GM12878 (cell line): ENCODE measurements around the gene PPT2. TPM values are rescaled to one million over a fixed set of nuclear protein-coding genes. Genes with fewer than 3 reads are reported as not detected.

Experiments used
- ATAC-seq: fragments of 200-7000 bp; cut with Tn5 transposase; 3 replicates; pipeline ENCODE4 v1.9.1; 2020; ENCODE audit warnings: mild to moderate bottlenecking, moderate library complexity
- BruUV-seq: library from RNA; stranded (reverse); fragments of 400-500 nt; replicated peaks from 2 replicates; lab custom pipeline; 2021; lab: Mats Ljungman, UMichigan
- CTCF ChIA-PET: fragments of 300-600 bp; sonication (Branson Sonifier 250); formaldehyde crosslinking; extraction: SDS; loops from one replicate; lab custom pipeline; 2021; ENCODE audit warnings: inconsistent platforms; lab: Yijun Ruan, JAX
- POLR2A ChIA-PET: fragments of 350-600 bp; formaldehyde crosslinking; extraction: SDS; loops from one replicate; lab custom pipeline; 2021; ENCODE audit warnings: inconsistent platforms; lab: Charles Lee
- RAD21 ChIA-PET: fragments of 300-600 bp; sonication (Branson Sonifier 250); formaldehyde crosslinking; loops from one replicate; lab custom pipeline; 2023; ENCODE audit warnings: antibody characterized with exemption; ENCODE audit not compliant: unreplicated experiment; lab: Charles Lee
- SMC1A ChIA-PET: fragments of 300-600 bp; sonication (Branson Sonifier 250); formaldehyde crosslinking; loops from one replicate; lab custom pipeline; 2023; ENCODE audit not compliant: unreplicated experiment, uncharacterized antibody; lab: Charles Lee
- DNase-seq: peaks from one replicate; pipeline ENCODE4 v3.0.0-alpha.2; 2011; ENCODE audit warnings: low read depth, low spot score
- FAIRE-seq: peaks from 3 replicates; lab custom pipeline; 2011; peaks lifted over from hg19 to GRCh38; lab: Jason Lieb, UNC
- H2AFZ ChIP-seq: 2 replicates; pipeline ENCODE4 v1.6.0; 2011; ENCODE audit warnings: low read depth, low read length, control low read depth; ENCODE audit not compliant: control insufficient read depth
- H3K27ac ChIP-seq: 2 replicates; pipeline ENCODE4 v1.5.1; 2011; ENCODE audit warnings: control low read depth; ENCODE audit not compliant: control insufficient read depth, insufficient read depth
- H3K27me3 ChIP-seq, 2 experiments: replicated peaks in 1 of 2; 2 replicates each; pipeline versions ENCODE4 v1.6.0 to v1.6.1; 2011; ENCODE audit warnings: low read length in 1 of 2; ENCODE audit not compliant: control insufficient read depth in 2 of 2, insufficient read depth in 2 of 2
- H3K36me3 ChIP-seq, 2 experiments: 2 replicates each; pipeline ENCODE4 v1.5.1; 2011; ENCODE audit warnings: low read length in 1 of 2; ENCODE audit not compliant: control insufficient read depth in 2 of 2, insufficient read depth in 2 of 2
- H3K4me1 ChIP-seq: 2 replicates; pipeline ENCODE4 v1.6.1; 2011; ENCODE audit warnings: mild to moderate bottlenecking, low read length, moderate library complexity, mixed read lengths; ENCODE audit not compliant: control insufficient read depth, insufficient read depth
- H3K4me2 ChIP-seq: 2 replicates; pipeline ENCODE4 v1.6.0; 2011; ENCODE audit warnings: control low read depth; ENCODE audit not compliant: control insufficient read depth, insufficient read depth
- H3K4me3 ChIP-seq: fragments of 200-600 bp; sonication (generic); 2 replicates; pipeline ENCODE4 v1.5.1; 2016
- H3K79me2 ChIP-seq: 2 replicates; pipeline ENCODE4 v1.6.0; 2011; ENCODE audit warnings: low read length; ENCODE audit not compliant: control insufficient read depth, insufficient read depth
- H3K9ac ChIP-seq: 2 replicates; pipeline ENCODE4 v1.8.0; 2011; ENCODE audit warnings: low read length, control low read depth, mixed read lengths; ENCODE audit not compliant: control insufficient read depth, insufficient read depth
- H3K9me3 ChIP-seq: replicated peaks from 3 replicates; pipeline ENCODE4 v1.5.1; 2011; ENCODE audit warnings: mild to moderate bottlenecking, low read length; ENCODE audit not compliant: control insufficient read depth, insufficient read depth
- H4K20me1 ChIP-seq: 2 replicates; pipeline ENCODE4 v1.6.0; 2011; ENCODE audit not compliant: control insufficient read depth, insufficient read depth
- CEBPB ChIP-seq, 2 experiments: fragments of 150-350 bp in 1 of 2; IDR thresholded peaks; 2 replicates each; pipeline ENCODE4 v1.6.1; 2012 to 2014; ENCODE audit warnings: low read depth in 2 of 2, low read length in 2 of 2, borderline replicate concordance in 1 of 2, inconsistent platforms in 1 of 2
- CHD2 ChIP-seq: IDR thresholded peaks from 2 replicates; pipeline ENCODE4 v1.6.1; 2011; ENCODE audit warnings: low read depth, low read length, improper control_type of control experiment, borderline replicate concordance
- FOXM1 ChIP-seq: IDR thresholded peaks from 2 replicates; pipeline ENCODE4 v1.6.1; 2012; ENCODE audit warnings: low read depth, mild to moderate bottlenecking, inconsistent platforms, low read length, moderate library complexity
- IRF4 ChIP-seq: IDR thresholded peaks from 2 replicates; pipeline ENCODE4 v1.6.1; 2011; ENCODE audit warnings: low read depth, low read length
- KAT2A ChIP-seq: conservative IDR thresholded peaks from 2 replicates; pipeline ENCODE4 v1.6.1; 2011; ENCODE audit warnings: low read depth, low read length; ENCODE audit not compliant: control insufficient read depth
- MEF2A ChIP-seq: IDR thresholded peaks from 2 replicates; pipeline ENCODE4 v1.6.1; 2011; ENCODE audit warnings: low read depth, mild to moderate bottlenecking, low read length, moderate library complexity; ENCODE audit not compliant: insufficient read depth
- MEF2B ChIP-seq: fragments of 450-650 bp; IDR thresholded peaks from 2 replicates; pipeline ENCODE4 v1.6.1; 2018; ENCODE audit warnings: mild to moderate bottlenecking, moderate library complexity; ENCODE audit not compliant: partially characterized antibody, poor library complexity, severe bottlenecking
- NBN ChIP-seq: fragments of 450-650 bp; IDR thresholded peaks from 2 replicates; pipeline ENCODE4 v1.6.1; 2016
- SIX5 ChIP-seq: IDR thresholded peaks from 2 replicates; pipeline ENCODE4 v1.6.1; 2011; ENCODE audit warnings: mild to moderate bottlenecking, low read depth, low read length, moderate library complexity; ENCODE audit not compliant: severe bottlenecking
- SRF ChIP-seq, 2 experiments: IDR thresholded peaks; 2 replicates each; pipeline ENCODE4 v1.6.1; 2011; ENCODE audit warnings: low read depth in 2 of 2, low read length in 2 of 2, mild to moderate bottlenecking in 1 of 2, moderate library complexity in 1 of 2
- SUPT20H ChIP-seq: IDR thresholded peaks from 2 replicates; pipeline ENCODE4 v1.6.1; 2011; ENCODE audit warnings: low read depth, mild to moderate bottlenecking, low read length, moderate library complexity, borderline replicate concordance; ENCODE audit not compliant: control insufficient read depth
- TBL1XR1 ChIP-seq: IDR thresholded peaks from 2 replicates; pipeline ENCODE4 v1.6.1; 2012; ENCODE audit warnings: low read depth, low read length, improper control_type of control experiment
- TCF3 ChIP-seq: IDR thresholded peaks from 2 replicates; pipeline ENCODE4 v1.6.1; 2012; ENCODE audit warnings: low read depth, mild to moderate bottlenecking, low read length, borderline replicate concordance; ENCODE audit not compliant: insufficient read depth
- ZBTB4 ChIP-seq: fragments of 450-650 bp; formaldehyde crosslinking; IDR thresholded peaks from 2 replicates; pipeline ENCODE4 v1.4.0; 2022; ENCODE audit warnings: mild to moderate bottlenecking, moderate library complexity
- ZNF274 ChIP-seq: IDR thresholded peaks from one replicate; pipeline ENCODE4 v1.8.0; 2011; ENCODE audit not compliant: insufficient read length, insufficient read depth
- ZSCAN29 ChIP-seq: fragments of 450-650 bp; IDR thresholded peaks from 2 replicates; pipeline ENCODE4 v1.6.1; 2017; ENCODE audit warnings: mild to moderate bottlenecking, moderate library complexity
- WGBS: methylation state at CpG from one replicate; pipeline ENCODE4 v1.1.6; 2016; ENCODE audit warnings: low lambda C conversion rate; ENCODE audit not compliant: insufficient replicate concordance, insufficient coverage; ENCODE audit errors: missing lambda C conversion rate; 5-methylcytosine and 5-hydroxymethylcytosine counted together
- in situ Hi-C: fragments of 300-500 bp; cut with MboI; formaldehyde crosslinking; loops from 9 replicates; pipeline ENCODE4 v1.14.3; 2018; ENCODE audit warnings: mixed read lengths
- intact Hi-C: fragments of 100-400 bp; cut with micrococcal nuclease; formaldehyde crosslinking; loops from one replicate; pipeline ENCODE4 v1.14.2; 2022; ENCODE audit not compliant: unreplicated experiment
- polyA plus RNA-seq, 11 experiments: library from polyadenylated mRNA; depleted of rRNA in 4 of 11; unstranded in 6 of 11; stranded (reverse) in 5 of 11; fragments of >200 nt; fragmentation: Nextera tagmentation in 4 of 11; fragmentation: Illumina TruSeq in 1 of 11; extraction: Ambion mirVana in 4 of 11; extraction: Trizol in 1 of 11; gene quantifications; 1 replicate in 1 of 11; 2 replicates in 10 of 11; pipeline versions ENCODE4 v1.2.1 to v1.2.3, GENCODE V29; 2011 to 2016; ENCODE audit warnings: inconsistent platforms in 2 of 11, missing spikeins in 2 of 11, low read depth in 1 of 11
- total RNA-seq, 4 experiments: library from RNA; depleted of rRNA in 3 of 4; stranded (reverse); fragments of >200 nt in 3 of 4; fragmentation: Illumina TruSeq in 1 of 4; extraction: Trizol in 1 of 4; gene quantifications; 2 replicates each; pipeline versions ENCODE4 v1.2.1 to v1.2.3, GENCODE V29; 2013 to 2021

Gene PPT2
- total and polyA plus RNA-seq, 10 of the 15 experiments (the other 5 are each of a cell fraction or from before 2014, with no cell fraction given): 1.3 to 25.5 (median 5.5) TPM

- H4K20me1 ChIP-seq: no peaks in the 10 kb centered on the region
- ChIA-PET CTCF (no interaction called here), POLR2A (no interaction called here), RAD21 (no interaction called here), SMC1A (no interaction called here)
- no peak for DNase-seq
- in situ Hi-C loops (no loop called here), intact Hi-C loops (loop anchor here (10.0 kb wide), 1 partner anchor 105 kb away; no protein-coding TSS in a partner anchor)
- H3K4me2 ChIP-seq: no peak overlapping the region
- H3K27ac ChIP-seq: no peak overlapping the region
- ATAC-seq: no peak
- 48% methylated on average over 36 of the region's 55 CpGs for WGBS
- H3K9ac ChIP-seq: no peak overlapping the region
- no peaks in the 10 kb centered on the region; the same call in 2 of the 3 replicates for H3K9me3 ChIP-seq
- no peaks in the 10 kb centered on the region for H3K79me2 ChIP-seq
- H3K27me3 ChIP-seq: peaks cover 9 to 12% of the 10 kb centered on the region in 2 experiments
- H3K36me3 ChIP-seq: no peaks in the 10 kb centered on the region
- H2AFZ ChIP-seq: no peak overlapping the region
- peaks cover 3% of the 10 kb centered on the region; the same call in 1 of the 2 replicates for H3K4me1 ChIP-seq
- no peak overlapping the region for H3K4me3 ChIP-seq
- BruUV-seq: no TSS peak
- FAIRE-seq: no peak
- TF ChIP-seq IRF4 (no peak), SIX5 (no peak), NBN (no peak), ZBTB4 (CRISPR knock-in tag) (no peak), TCF3 (no peak), MEF2B (no peak), ZSCAN29 (no peak), KAT2A (no peak), MEF2A (no peak), SUPT20H (no peak), FOXM1 (no peak), TBL1XR1 (no peak), CEBPB (IDR thresholded peaks at IDR 0.05; ENCODE audit: borderline replicate concordance in 1 of 2, low read depth in 2 of 2, low read length in 2 of 2) (no peak), ZNF274 (no peak), SRF (IDR thresholded peaks at IDR 0.05; ENCODE audit: low read depth in 2 of 2, low read length in 2 of 2) (no peak), CHD2 (no peak)
Observed at GRCh38 chr6:32149932-32150870, 3.7 kb upstream of the PPT2 start.
